ENCODE results near the gene KCNJ14. TPM values are rescaled to one million over a fixed set of nuclear protein-coding genes. Genes with fewer than 3 reads are reported as not detected.
A peak's percentile ranks its signal among the peaks of the same experiment; 100 is the strongest.

The KCNJ14 gene
- total RNA-seq, 1 donor from 2014 or later, result 0.54 TPM

DNA sequence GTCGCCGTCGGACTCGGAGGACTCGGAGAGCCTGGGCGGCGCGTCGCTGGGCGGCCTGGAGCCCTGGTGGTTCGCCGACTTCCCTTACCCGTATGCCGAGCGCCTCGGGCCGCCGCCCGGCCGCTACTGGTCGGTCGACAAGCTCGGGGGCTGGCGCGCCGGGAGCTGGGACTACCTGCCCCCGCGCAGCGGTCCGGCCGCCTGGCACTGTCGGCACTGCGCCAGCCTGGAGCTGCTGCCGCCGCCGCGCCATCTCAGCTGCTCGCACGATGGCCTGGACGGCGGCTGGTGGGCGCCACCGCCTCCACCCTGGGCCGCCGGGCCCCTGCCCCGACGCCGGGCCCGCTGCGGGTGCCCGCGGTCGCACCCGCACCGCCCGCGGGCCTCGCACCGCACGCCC is 12.1 kb upstream of the KCNJ14 start:
- TF ChIP-seq, protein P1, sequence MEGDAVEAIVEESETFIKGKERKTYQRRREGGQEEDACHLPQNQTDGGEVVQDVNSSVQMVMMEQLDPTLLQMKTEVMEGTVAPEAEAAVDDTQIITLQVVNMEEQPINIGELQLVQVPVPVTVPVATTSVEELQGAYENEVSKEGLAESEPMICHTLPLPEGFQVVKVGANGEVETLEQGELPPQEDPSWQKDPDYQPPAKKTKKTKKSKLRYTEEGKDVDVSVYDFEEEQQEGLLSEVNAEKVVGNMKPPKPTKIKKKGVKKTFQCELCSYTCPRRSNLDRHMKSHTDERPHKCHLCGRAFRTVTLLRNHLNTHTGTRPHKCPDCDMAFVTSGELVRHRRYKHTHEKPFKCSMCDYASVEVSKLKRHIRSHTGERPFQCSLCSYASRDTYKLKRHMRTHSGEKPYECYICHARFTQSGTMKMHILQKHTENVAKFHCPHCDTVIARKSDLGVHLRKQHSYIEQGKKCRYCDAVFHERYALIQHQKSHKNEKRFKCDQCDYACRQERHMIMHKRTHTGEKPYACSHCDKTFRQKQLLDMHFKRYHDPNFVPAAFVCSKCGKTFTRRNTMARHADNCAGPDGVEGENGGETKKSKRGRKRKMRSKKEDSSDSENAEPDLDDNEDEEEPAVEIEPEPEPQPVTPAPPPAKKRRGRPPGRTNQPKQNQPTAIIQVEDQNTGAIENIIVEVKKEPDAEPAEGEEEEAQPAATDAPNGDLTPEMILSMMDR (IDR thresholded peaks at IDR 0.05; ENCODE audit: insufficient read depth, low read length, poor library complexity, severe bottlenecking), result no peak
- peaks cover 24% of the 10 kb centered on the region for H3K27me3 ChIP-seq (ENCODE audit: control insufficient read depth, insufficient read depth, low read length)
- no peak overlapping the region for H3K4me3 ChIP-seq (ENCODE audit: low read depth, low read length)
- DNase-seq (ENCODE audit: low read depth), result no peak
- H3K36me3 ChIP-seq (ENCODE audit: control insufficient read depth, insufficient read depth, low read length), result no peaks in the 10 kb centered on the region

DNA sequence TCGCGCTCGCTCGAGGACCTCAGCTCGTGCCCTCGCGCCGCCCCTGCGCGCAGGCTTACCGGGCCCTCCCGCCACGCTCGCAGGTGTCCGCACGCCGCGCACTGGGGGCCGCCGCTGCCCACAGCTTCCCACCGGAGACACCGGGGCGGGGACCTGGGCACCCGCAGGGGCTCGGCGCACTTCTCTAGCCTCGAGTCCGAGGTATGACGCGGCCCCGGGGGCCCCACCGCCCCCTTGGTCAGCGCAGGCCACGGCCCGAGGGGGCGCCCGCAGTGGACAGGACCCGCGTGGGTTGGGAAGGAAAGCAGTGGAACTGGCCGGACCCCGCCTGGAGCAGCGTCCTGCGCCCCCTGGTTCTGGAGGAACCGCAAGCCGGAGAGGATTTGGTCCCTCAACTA is 11.6 kb upstream of the KCNJ14 start:
- Histone ChIP-seq H3K36me3 (ENCODE audit: control insufficient read depth, insufficient read depth, low read length) (no peaks in the 10 kb centered on the region), H3K27me3 (ENCODE audit: control insufficient read depth, insufficient read depth, low read length) (peaks cover 24% of the 10 kb centered on the region), H3K4me3 (ENCODE audit: low read depth, low read length) (no peak overlapping the region)
- no peak for DNase-seq (ENCODE audit: low read depth)
- TF ChIP-seq, protein P1 (IDR thresholded peaks at IDR 0.05; ENCODE audit: insufficient read depth, low read length, poor library complexity, severe bottlenecking), result no peak

DNA sequence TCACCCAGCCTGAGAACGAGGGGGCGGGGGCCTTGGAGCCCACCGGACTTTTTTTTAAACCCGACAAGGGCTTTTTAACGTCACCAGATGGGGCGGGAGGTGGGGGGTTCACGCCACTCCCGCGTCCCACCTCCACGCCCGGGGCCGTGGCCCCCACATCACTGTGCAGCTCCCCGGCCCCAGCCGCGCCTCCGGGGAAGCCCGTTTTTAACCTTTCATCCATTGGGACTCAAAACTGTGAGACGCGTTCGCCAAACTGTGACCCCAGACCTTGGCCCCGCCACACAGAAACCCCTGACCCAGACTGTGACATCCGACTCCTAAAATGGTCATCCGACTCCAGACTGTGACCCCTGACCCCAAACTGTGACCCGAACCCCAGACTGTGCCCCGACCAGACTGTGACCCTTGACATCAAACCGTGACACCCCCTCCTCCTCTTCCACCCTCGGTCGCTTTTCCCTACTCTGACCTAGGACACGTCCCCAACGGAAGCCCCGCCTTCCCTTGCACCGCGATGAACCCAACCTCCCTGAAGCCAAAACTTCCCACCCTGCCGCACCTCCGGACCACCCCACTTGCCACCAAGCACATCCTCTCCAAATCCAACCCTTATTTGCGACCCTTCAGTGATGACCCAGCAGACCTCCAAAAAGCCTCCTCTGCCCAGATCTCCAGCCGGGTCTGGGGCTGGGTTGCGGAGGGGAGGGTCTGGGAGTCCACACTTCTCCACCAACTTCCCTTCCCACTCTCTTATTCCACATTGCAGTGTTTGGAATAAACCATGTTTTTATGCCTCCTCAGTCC is 11.0 kb upstream of the KCNJ14 start:
- H3K4me3 ChIP-seq (ENCODE audit: low read depth, low read length), result no peak overlapping the region

DNA sequence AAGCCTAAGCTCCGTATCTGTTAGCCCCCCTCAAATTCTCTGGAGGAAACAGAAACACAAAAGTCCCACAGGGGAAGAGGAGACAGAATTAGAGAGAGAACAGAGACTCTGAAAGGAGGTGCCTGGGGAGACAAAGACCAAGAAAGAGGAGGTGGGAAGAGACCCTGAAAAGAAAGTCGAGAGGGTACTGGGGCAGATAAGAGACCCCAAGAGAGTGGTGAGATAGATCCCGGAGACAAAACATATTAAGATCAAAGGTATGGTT is 10.5 kb upstream of the KCNJ14 start:
- Histone ChIP-seq H3K27me3 (ENCODE audit: control insufficient read depth, insufficient read depth, low read length) (peaks cover 24% of the 10 kb centered on the region), H3K4me3 (ENCODE audit: low read depth, low read length) (peak overlapping the region; percentile 93), H3K36me3 (ENCODE audit: control insufficient read depth, insufficient read depth, low read length) (no peaks in the 10 kb centered on the region)
- TF ChIP-seq, protein P1 (IDR thresholded peaks at IDR 0.05; ENCODE audit: insufficient read depth, low read length, poor library complexity, severe bottlenecking), result no peak
- DNase-seq (ENCODE audit: low read depth), result no peak

More for the DNA sequence above, 11.0 kb upstream of the KCNJ14 start:
- Histone ChIP-seq H3K27me3 (ENCODE audit: control insufficient read depth, insufficient read depth, low read length) (peaks cover 24% of the 10 kb centered on the region), H3K36me3 (ENCODE audit: control insufficient read depth, insufficient read depth, low read length) (no peaks in the 10 kb centered on the region)
- no peak for DNase-seq (ENCODE audit: low read depth)
- TF ChIP-seq, protein P1 (IDR thresholded peaks at IDR 0.05; ENCODE audit: insufficient read depth, low read length, poor library complexity, severe bottlenecking), result no peak

DNA sequence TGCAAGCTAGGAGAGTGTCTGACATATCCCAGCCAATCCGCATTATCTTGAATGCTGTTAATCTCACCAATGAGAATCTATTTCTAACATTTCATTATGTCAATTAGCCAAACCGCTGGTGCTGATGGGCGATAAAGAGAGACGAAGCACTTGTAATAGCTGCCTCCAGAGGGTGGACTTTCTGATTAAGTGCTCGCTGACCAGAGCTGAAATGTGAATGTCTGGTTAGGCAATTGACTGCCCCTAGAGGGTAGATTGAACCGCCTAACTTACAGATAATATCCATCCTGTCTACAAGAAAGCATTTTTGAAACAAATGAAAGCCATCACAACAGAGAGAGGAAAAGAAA is 10.1 kb upstream of the KCNJ14 start:
- peak overlapping the region; percentile 93 for H3K4me3 ChIP-seq (ENCODE audit: low read depth, low read length)
- H3K36me3 ChIP-seq (ENCODE audit: control insufficient read depth, insufficient read depth, low read length), result no peaks in the 10 kb centered on the region
- peak; percentile 84 for DNase-seq (ENCODE audit: low read depth)

More for the DNA sequence above, 10.1 kb upstream of the KCNJ14 start:
- H3K27me3 ChIP-seq (ENCODE audit: control insufficient read depth, insufficient read depth, low read length), result peaks cover 24% of the 10 kb centered on the region
- TF ChIP-seq, protein P1 (IDR thresholded peaks at IDR 0.05; ENCODE audit: insufficient read depth, low read length, poor library complexity, severe bottlenecking), result peak; percentile 76
